Stimulated activated CD4-positive, alpha-beta T cell treated with anti-CD3 and anti-CD28 coated beads, Interleukin-4, amount 100 ng/mL, for 4 hours (primary cell): ENCODE data around the gene FAT1.

ENCODE experiments used
- DNase-seq, 2 experiments: peaks; one replicate each; pipeline ENCODE4 v3.0.0-alpha.2; 2020

Gene FAT1

GRCh38 chr4:186754976-186755375 lies 31.3 kb upstream of the FAT1 start:
- DNase-seq = no peak

DNA sequence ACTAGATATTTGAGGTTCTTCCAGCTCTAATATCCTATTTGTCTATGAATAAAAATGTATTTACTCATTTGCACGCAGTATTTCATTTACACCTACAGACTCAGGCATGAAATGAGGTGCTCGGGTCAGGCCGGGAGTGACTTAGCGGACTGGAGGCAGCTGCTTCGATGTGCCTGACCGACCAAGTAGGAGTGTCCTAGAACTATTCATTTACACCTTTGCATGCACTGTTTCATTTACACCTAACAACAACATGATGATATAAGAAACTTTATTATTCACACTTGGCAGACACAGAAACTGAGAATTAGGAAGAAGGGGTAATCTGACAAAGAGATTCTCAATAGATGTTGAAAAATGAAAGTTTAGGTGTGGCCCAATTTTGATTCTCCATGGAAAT lies 28.7 kb upstream of the FAT1 start:
- no peak for DNase-seq

- no peak for DNase-seq
Observed at GRCh38 chr4:186749611-186750281, 26.1 kb upstream of the FAT1 start.

- DNase-seq = no peak
Observed at GRCh38 chr4:186746581-186746980, 22.9 kb upstream of the FAT1 start.

GRCh38 chr4:186743261-186743660 lies 19.6 kb upstream of the FAT1 start:
- no peak for DNase-seq

GRCh38 chr4:186740822-186741221 lies 17.2 kb upstream of the FAT1 start:
- DNase-seq = no peak

DNA sequence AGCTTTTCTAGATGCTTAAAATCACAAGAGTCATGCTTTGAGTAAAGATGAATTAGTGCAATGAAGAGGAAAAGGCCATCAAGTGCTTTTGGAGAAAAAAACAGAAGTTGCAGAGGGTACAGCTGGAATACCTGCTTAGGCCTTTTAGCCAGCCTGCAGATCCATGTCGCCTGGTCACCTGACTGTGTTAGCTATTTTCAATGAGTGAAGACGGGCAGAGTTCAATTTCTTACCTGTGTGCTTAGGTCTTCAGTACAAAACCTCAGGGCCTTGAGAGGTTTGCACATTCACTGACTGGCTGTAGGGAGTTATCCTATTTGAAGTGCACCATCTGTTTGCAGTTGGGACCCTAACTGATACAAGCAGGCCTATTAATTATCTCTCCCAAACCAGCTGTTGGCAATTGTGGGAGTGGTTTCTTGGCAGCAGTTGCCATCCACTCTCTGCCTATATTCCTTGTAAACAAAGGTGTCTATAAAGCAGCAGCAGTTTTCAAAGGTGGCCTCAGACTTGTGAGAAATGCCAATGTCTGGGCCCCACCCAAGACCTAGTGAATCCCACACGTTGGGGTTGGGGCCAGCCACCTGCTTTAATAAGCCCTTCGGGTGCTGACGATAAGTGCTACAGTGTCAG lies 16.3 kb upstream of the FAT1 start:
- no peak for DNase-seq

- no peak for DNase-seq
Observed at GRCh38 chr4:186739317-186739716, 15.7 kb upstream of the FAT1 start.

- no peak for DNase-seq
Observed at GRCh38 chr4:186738421-186738820, 14.8 kb upstream of the FAT1 start.

DNA sequence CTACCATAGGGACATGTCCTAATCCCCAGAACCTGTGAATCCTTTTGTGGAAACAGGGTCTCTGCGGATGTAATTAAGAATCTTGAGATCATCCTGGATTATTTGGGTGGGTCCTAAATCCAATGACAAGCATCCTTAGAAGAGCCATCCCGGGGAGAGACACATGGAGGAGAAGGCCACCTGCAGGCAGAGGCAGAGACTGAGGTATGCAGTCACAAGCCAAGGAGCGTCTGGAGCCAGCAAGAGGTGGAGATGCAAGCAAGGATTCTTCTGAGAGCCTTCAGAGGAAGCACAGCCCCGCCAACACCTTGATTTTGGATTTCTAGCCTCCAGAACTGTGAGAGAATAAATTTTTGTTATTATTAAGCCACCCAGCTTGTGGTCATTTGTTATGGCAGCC lies 13.8 kb upstream of the FAT1 start:
- DNase-seq = no peak

DNA sequence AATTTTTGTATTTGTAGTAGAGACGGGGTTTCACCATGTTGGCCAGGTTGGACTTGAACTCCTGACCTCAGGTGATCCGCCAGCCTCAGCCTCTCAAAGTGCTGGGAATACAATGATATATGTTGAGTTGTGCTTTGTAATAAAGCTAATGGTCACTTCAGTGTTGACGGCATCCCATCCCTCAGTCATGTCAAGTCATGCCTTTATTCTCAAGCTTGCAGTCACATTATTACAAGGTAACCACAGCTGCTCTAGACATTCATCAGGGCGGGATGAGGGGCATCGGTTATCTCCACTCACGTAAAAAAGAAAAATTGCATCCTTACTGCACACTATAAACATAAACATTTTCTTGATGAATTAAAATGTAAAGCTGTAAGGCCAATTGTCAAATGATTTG lies 12.8 kb upstream of the FAT1 start:
- no peak for DNase-seq

GRCh38 chr4:186734251-186734650 lies 10.6 kb upstream of the FAT1 start:
- no peak for DNase-seq

- no peak for DNase-seq
Observed at GRCh38 chr4:186733778-186734177, 10.1 kb upstream of the FAT1 start.

DNA sequence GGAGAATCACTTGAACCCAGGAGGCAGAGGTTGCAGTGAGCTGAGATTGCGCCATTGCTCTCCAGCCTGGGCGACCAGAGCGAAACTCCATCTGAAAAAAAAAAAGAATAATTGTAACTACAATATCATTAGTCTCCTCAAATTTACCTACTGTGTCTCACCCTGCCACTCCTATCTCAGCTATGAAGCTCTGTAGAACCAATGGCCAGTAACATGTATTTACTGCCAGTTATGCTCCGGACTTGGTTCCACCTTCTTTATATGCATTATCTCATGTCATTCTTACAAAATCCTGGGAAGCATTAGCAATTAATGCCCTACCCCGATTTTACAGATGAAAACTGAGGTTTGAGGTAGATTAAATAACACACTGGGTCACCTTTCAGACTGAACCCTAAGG lies 7.0 kb upstream of the FAT1 start:
- no peak for DNase-seq

DNA sequence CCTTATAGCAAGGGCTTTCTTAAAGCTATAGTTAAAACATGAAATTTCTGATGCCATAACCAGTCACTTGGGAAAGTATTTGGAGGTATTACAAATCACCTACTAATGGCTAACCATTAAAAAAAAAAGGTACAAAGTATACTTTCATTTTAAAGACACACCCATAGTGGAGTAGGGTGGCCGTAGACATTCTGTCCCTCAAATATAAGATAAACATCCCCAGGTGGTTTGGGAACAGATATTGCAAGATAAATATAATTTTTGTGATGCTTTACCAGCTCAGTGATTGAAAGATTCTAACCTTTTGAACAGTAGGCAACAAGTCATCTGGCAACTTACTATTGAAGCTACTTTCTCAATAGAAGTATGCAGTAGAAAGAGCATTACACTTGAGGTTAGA lies 6.2 kb upstream of the FAT1 start:
- no peak for DNase-seq

GRCh38 chr4:186728631-186729271 lies 5.1 kb upstream of the FAT1 start:
- DNase-seq = no peak

DNA sequence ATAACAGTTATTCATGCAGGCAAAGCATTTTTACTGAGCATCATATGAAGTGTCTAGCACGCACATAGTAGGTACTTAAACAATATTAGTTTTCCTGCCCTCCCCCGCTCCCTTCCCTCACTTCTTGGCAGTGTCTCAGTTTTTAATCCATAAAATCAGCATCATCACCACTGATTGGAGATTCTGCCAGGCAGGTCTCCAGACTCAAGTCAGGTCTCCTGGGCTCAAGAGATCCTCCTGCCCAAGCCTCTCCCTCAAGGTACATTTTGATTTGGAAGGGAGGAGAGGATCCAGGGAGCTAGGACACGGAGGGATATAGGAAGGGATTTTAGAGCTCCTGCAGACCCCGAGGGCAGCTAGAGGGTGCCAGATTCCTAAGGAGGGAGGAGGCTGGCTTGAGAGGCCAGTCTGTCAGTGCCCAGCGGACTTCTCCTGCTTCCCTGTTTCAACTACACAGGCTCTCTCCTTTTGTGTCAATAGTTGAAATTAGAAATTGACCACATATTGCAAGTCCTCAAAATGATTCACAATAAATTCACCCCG lies 4.4 kb upstream of the FAT1 start:
- no peak for DNase-seq

DNA sequence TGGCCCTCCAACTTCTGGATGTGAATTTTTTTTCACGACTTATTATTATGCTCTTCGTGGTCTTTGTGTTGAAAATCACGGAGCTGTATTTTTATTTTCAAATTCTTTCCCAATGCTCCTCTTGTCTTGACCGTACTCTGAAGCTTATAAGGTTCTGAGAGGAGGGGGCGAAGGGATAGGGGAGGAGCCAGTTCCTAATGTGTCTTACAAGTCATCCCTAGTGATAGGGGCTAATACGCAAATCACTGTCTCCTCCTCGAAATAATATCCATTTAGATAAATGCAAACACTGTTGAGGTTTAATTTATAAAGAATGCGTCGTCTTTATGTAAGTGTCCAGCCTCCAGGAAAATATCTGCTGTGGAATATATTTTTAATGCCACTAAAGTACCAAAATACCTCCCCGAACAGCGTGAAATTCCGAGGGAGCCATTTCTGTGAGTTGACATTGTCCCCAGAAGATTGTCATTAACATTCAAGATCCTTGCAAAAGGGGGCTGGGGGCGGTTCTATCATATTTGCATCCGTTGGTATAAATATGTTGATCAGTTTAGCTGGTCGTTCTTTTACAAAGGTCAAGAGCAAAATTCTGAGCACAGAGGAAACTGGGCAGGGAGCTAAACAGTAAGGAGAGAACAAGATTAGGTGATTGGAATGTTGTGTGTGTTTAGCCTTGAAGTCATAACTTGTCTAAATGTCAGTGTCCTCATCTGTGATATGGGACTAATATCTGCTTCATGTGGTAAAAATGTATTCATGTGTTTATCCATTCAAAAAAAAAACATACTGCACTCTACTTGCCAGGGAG lies 3.7 kb upstream of the FAT1 start:
- no peak for DNase-seq

DNA sequence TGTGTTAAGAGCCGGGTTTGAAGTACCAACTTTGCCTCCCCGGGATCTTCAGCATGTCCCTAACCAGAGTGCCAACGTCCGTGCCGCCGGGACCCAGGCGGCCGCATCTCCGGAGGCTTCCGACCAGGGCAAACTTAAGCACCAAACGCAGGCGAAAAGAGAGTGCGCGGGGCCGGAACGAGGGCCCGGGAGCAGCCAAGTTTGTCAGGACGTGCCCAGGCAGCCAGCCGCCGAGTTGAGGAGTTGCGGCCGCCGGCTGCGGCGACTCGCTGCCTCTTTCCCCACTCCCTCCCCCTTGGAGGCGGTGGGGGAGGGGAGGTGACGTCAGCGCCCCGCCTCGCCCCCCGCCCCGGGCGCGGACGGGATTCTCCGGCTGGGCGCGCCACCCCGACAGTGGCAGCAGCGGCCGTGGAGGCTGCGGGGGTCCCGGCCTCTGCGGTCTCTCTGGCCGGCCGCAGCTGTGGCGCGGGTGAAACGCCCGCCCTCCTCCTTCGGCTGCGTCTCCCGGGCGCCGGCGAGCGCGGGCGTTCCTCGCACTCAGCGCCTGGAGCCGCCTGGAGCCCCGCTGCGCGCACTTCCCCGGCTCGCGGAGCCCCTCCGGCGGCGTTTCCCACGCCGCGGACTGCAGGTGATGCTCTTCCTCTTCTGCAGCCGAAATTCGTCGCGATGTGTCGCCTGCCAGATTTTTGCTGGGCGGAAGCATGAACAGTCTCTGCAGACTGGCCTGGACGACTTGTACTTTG lies 2.9 kb upstream of the FAT1 start:
- no peak for DNase-seq

DNA sequence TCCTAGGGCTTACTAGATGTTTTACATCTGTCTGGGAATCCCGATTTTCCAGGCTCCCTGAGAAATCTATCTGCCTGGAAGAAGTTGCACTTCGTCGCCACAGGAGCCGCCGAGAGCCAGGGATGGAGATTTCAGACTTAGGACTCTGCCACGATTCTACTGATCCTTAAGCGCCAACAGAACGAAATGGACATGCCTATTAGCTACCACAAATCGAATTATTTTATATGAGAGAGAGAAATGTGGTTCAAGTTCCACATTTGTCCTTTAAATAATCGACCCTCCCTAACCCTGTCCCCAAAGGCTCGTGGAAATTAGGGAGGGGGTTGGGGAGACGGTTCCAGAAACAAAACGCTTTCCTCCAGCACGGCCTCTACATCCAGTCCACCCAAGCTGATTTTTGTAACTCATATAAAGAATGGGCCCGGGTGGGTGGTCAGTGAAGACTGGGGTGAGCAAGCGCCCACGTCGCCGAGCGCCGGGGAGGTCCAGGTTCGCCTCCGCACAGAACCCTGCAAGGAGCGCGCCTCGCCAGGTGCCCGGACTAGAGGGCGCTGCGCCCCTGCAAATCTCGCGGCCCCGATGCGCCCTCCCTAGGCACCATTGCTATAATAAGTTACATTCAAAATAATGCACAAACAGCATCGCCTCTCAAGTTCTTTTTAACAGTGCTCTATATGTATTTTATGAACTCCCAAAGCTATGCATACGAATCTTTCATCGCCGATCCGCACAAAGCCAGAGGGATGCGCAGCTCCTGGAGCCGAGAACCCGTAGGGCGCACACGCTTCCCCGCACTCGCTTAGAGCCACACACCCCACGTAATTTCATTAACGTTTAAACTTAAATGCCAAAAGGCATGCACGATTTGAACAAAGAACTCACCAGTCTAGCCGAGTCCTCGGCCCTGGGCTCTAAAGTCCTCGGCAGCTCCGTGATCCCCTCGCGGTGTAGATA lies 2.1 kb upstream of the FAT1 start:
- DNase-seq = no peak

GRCh38 chr4:186724864-186725468 lies 1.3 kb upstream of the FAT1 start:
- no peak for DNase-seq
